Hindlimb muscle (tissue), 1 donor: ENCODE measurements around the gene CYP27A1. TPM values are rescaled to one million over a fixed set of nuclear protein-coding genes. Genes with fewer than 3 reads are reported as not detected.

Experiments used
- DNase-seq: peaks from one replicate; pipeline ENCODE4 v3.0.0-alpha.2; 2013
- polyA plus RNA-seq: library from polyadenylated mRNA; unstranded; fragments of 120-200 nt; gene quantifications from one replicate; pipeline ENCODE4 v1.2.1, GENCODE V29; 2013; ENCODE audit not compliant: insufficient read length

CYP27A1 gene
- polyA plus RNA-seq, 1 donor: 25.4 TPM

DNA sequence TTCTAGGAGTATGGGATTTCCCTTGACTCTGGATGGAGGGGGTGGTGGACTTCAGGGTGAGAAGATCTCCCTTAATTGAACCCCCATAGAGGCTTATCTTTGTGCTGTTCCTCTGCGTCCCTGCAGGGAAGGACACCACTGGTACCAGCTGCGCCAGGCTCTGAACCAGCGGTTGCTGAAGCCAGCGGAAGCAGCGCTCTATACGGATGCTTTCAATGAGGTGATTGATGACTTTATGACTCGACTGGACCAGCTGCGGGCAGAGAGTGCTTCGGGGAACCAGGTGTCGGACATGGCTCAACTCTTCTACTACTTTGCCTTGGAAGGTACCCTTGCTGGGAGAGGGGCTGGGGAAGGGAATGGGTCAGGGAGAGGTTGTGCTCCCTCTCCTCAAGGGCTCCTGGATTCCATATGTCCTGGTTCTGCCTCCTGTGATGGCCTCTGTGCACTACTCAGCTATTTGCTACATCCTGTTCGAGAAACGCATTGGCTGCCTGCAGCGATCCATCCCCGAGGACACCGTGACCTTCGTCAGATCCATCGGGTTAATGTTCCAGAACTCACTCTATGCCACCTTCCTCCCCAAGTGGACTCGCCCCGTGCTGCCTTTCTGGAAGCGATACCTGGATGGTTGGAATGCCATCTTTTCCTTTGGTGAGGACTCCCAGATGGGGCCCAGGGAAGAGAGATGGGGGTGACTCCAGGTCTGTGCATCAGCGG is 30.3 kb downstream of the CYP27A1 start:
- DNase-seq: no peak

DNA sequence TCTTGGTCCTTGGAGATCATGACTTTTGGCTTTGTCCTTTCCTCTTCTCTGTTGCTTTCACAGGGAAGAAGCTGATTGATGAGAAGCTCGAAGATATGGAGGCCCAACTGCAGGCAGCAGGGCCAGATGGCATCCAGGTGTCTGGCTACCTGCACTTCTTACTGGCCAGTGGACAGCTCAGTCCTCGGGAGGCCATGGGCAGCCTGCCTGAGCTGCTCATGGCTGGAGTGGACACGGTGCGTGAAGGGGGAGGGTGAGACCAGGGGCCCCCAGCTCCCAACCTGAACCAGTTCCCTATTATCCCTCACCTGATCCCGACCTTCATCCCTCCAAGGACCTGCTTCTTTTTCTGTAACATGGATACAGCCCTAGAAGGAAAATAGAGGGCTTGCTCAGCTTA is 30.9 kb downstream of the CYP27A1 start:
- no peak for DNase-seq

DNA sequence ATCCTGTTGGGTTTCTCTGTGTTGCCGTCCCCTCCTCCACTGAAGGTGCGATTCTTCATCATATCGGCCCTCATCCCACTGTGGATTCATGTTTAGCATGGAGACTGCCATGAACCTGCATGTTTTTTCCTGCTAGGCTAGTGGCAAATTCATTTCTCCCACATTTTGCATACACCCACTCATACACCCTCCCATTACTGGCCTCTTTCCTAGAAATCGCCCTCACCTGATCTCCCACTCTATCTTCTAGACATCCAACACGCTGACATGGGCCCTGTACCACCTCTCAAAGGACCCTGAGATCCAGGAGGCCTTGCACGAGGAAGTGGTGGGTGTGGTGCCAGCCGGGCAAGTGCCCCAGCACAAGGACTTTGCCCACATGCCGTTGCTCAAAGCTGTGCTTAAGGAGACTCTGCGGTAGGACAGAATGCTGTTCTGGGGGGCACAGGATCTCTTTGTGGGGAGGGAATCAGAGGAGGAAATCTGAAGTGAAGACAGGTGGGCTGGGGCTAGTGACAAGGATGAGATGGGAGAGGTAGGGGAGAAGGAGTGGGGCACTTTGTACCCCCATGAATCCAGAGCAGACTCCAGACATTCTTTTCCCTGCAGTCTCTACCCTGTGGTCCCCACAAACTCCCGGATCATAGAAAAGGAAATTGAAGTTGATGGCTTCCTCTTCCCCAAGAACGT is 32.0 kb downstream of the CYP27A1 start:
- no peak for DNase-seq

DNA sequence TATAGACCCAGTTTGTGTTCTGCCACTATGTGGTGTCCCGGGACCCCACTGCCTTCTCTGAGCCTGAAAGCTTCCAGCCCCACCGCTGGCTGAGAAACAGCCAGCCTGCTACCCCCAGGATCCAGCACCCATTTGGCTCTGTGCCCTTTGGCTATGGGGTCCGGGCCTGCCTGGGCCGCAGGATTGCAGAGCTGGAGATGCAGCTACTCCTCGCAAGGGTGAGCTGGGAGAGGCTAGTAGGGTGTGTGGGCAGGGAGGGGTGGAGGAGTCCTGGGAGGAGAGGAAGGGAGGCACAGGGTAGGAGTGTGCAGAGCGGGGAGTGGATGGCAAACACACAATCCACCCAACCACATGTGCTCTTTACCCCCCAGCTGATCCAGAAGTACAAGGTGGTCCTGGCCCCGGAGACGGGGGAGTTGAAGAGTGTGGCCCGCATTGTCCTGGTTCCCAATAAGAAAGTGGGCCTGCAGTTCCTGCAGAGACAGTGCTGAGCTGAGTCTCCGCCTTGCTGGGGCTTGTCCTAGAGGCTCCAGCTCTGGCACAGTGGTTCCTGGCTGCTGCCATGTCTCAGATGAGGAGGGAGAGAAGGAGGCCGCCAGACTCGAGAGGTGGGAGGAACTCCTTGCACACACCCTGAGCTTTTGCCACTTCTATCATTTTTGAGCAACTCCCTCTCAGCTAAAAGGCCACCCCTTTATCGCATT is 32.7 kb downstream of the CYP27A1 start:
- no peak for DNase-seq

DNA sequence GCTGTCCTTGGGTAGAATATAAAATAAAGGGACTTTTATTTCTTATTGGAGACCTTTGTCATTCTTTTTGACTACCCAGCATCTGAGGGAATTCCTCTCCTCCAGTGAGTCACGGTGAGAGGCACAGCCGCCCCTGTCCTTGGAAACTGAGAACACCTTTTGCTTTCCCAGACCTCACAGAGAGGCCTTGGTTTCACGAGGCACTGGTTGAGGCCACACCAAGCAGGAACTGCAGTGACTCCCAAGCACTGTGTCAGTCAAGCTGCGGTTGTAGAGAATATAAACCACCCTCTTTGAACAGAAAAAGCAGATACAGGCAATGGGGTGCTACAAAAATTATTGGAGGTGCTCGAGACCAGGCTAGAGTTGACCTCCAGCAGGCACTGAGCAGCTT is 33.3 kb downstream of the CYP27A1 start:
- DNase-seq: no peak

DNA sequence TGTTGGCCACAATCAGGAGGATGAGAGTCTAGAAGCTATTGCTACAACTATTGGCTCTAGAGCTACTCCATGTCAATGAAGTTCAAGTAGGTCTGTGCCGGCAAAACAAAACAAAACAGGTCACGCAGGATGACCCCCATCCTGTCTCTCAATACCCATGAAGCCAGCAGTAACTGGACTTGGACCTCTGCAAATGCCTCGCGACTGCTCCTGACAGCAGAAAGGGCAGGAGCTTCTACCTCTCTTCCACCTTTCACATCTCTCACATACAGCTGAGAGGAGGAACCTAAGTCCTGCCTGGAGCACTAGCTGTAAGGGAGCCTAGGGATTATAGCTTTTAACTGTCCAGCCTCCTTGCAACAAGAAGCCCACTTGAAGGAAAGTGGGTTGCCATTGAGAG is 33.7 kb downstream of the CYP27A1 start:
- no peak for DNase-seq

DNA sequence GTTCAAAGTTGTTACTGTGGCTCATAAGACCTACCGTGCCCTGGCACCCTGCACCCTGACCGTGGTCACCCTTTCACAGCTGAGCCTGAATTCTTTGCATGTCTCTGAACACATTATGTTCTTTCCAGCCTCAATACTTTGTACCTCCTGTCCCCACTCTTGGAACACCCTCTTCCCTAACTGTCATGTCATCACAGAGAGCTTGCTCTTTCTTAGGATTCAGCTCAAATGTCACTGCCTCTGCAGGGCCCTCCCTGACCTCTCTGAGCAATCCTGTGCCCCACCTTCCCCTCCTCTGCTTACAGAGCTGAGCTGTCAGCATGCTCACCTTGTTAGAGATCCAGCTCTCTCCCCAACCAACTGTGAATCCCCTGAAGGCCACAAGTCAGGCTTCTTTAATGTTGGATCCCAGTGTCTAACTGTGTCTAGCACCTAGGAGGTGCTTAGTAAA is 34.6 kb downstream of the CYP27A1 start:
- DNase-seq: no peak

DNA sequence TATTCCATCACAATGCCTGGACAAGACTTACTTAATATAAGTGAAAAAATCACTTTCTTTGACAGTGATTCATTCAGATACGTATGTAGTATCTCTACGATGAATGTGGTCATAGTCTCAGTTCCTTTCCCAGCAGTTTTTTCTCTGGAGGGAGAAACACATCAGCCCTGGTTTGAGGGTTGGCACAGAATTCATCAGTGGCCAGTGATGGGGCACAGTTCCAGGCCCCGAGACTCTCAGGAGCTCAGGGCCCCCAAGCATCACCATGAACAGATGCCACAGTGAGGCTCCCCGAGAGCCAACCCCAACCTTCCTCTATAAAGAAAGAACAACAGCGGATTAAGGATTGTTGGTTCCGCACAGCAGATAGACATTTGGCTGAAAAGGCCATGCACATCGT is 37.1 kb downstream of the CYP27A1 start:
- DNase-seq: no peak

DNA sequence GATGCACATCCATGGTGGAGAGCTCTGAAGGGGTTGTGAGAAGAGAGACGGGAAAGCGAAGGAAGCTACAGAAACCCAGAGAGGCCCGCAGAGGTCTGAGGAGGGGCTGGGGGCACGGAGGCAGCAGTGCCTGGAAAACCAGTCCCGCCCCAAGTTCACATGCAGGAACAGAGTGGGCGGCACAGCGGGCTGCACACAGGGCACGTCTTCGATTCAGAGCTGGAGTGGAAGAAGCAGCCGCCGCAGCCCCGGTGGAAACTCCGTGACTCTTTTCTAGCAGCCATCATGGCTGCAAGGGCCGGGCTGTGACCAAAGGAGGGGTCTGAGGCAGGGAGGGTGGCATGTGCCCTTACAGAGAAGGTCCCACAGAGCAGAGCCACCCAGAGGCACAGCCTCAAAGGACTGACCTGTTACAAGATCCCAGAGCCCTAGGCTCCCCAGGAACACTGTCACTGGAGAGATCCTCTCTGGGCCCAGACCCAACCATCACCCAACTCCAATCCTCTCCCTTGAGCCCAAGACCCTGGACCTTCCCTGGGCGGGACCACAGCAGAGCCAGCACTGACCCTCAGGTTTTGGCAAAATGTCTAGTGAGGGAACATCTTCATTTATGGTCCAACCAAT is 38.9 kb downstream of the CYP27A1 start:
- DNase-seq: no peak

DNA sequence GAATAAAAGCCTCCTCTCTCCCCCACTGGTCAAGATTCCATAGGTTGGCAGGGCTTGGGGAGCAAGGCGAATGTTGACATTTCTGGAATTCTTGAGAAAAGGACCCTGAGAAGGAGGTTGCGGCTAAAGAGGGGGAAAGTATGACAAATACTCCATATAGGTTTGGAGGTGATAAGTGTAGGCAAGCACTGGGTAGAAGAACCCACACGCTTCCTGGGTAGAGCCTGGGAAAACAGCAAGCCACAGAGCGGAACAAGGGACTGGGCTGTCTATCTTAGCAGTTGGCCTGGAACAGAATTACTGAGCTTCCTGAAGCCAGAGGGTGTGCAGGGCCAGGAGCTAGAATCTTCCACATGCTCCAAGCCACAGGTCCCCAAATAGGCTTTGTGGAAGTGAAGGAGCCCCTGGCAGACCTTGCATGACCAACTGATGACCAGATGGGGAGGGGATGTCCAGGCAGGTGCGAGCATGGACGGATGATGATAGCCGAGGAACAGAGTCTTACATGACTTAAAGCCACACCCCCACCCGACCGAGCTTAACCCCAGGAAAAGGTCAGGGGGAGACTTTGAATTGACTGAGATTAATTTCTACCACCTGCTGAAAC is 39.8 kb downstream of the CYP27A1 start:
- DNase-seq: no peak

DNA sequence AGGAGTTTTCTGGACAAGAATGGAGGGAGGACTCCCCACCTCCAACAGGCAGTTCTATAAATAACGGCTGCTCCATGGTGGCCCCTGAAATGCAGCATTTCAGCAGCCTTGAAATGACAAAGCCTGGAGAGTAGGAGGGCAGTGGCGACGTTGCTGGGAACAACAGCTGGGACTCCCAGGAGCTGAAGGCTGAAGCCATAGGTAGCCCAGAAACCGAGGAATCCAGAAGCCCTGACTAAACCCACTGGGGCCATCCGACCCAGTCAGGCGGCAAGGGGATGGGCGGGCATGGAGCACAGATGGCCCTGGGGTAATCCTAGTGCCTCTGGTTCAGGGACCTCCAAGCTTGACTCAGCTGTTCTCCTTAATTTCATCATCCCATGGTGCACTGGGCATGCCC is 40.7 kb downstream of the CYP27A1 start:
- no peak for DNase-seq

DNA sequence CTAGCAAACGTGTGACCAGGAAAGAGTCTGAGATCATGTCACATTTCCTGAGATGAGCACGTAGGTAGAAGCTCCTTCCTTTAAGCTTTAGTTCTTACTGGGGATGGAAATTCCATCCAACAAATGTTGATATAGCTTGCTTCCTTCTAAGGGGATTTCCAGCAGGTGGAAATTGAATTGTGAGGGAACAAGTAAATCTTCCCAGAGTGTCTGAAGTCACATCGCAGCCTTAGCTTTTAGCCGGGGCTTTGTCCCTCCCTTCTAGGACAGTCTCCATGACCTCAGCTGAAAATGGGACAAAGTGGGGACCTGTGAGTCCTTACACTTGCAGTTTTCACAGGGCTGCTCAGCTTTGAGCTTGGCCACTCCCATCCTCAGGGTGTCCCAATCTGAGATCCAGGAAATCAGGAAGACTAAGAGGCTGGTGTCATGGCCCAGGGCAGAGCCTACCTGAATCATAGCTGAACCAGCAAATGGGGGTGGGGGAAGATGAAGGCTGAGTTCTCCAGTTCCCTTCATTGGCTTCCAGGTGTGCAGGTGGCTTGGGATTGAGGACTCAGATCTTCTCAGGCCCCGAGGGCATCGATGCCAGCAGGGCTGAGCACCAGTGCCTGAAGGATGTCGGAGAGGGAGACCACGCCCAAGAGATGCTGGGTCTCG is 41.4 kb downstream of the CYP27A1 start:
- no peak for DNase-seq

DNA sequence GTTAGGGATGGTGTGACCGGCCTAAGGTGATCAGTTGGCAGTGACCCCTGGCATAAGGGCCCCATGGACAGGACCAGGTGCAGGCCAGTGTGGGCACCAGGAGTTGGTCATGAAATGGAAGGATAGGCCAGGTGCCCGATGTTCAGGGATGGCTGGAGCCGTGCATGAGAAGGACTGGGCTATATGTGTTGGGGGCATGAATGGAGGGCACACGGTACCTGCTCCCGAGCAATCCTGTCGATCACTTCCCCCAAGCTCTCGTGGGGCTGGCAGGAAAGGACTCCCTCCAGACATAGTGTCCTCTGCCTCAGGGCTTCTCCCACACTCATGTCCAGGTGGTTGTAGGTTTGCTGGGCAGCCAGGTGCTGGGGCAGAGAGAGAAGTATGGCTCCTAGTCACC is 42.1 kb downstream of the CYP27A1 start:
- DNase-seq: no peak

DNA sequence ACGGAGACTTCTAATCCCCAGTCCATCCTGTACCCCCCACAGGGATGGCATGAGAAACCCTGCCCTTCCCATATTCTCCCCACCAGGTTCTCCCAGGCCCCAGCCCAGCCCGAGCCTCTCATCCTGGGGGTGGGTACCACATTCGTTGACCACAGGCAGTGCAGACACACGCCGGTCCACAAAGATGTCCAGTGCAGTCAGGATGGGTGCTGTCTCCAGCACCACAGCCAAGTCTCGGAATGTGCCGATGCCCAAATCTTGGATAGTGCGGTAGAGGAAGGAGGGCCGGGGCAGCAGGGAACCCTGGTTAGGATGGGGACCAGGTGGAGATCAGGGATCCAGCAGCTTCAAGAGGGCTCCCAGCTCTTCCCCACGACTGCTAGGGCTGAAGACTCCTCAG is 44.8 kb downstream of the CYP27A1 start:
- no peak for DNase-seq

DNA sequence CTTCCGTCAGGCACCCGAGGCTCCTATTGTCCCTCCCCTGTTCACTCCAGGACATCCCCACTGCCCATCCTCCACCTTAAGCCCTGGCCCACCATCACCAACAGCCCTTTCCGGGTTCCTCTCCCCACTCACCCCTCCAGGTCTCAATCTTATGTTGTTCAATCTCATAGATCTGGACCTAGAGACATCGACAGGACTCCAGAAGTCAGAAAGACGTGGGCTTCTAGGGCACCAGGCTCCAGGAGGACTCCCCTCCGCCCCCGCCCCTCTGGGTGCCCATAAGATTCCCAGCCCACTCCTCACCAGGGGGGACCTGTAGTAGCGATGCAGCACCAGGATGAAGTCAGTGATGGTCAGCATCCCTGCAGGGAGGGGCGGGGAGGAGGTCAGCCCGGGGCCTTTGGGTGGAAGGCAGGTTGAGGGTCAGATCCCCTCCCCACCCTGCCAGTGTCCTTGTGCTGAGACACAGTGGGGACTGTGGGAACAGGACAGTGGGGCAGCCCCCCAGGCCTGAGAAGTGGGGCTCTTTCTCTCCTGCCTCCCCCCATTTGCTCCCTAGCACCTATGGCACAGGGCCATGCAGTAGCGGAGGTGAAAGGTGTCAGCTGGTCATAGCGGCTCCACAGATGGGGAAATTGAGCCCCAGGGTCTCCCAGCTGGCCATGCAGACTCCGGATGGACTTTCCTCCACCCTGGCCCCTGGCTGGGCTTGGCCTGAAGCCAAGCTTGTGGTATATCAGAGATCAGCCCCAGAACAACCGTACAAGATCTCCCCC is 45.9 kb downstream of the CYP27A1 start:
- DNase-seq: no peak

DNA sequence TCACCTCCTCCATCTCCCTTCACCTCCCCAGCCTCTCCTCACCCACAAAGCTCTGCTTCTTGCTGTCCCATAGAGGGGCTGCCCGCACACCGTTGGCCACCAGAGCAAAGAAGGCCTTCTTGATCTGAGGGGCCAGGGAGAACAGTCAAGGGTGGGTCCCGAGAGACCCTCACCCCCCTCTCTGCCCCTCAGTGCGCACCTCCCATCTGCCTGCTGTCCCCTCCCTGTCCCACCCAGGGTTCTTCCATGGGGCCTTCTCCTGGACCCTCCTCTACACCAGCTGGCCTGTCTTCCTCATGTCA is 46.5 kb downstream of the CYP27A1 start:
- DNase-seq: no peak

DNA sequence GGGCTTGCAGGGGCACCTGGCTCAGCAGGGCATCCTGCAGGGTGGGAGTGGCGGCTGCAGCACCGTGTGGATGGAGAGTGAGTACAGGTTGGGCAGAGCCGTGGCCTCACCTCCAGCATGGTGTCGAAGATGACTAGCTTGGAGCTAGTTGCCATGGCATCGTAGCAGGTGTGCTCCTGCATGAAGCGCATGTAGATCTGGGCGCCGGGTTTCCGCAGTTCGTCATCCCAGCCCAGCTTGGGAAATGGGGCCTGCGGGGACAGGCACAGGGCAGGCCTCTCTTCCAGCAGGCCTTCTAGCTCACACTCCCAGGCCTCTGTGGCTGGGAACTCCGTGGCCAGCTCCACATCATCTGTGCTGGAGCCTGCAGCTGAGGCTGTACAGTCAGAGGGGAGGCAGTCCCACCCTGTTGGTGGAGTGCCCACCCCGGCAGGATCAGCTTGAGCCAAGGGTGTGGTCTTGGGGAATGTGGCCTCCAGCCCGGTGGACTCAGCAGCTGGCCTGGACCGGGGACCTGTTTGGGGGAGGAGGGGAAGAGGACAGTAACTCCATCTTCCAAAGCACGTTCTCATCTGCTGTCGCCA is 48.0 kb downstream of the CYP27A1 start:
- peak; percentile 78 for DNase-seq

DNA sequence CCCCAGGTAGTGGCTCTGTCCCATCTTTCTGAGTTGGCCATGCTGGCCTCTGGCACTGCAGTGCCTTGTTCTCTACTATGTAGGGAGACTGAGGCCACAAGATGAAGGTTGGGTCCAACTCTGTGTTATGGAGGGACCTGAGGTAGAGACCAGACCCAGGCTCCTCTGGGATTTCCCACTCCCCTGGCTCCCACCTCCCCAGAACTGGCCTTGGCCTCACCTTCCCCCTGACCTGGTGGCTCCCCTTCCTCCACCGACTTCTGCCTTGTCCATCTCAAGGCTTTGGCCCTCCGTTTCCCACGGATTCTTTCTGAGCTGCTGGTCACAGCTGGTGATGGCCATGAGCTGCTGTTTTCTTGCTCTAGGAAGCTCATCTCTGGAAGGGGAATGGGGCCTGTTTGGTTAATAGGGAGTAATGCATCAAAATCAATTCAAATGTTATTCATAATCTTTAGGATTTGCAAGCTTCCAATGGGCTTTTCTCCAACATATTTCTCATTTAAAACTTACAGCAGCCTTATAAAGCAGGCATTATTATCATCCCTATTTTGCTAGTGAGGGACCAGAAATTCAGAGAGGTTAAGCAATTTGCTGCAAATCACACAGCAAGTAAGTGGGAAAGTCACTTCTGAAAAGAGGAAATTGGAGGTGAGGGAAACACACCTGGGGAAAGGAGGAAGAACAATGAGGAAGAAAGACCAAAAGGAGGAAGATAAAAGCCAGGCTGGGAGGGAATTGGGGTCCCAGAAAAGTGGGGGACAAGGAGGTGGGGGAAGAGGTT is 48.8 kb downstream of the CYP27A1 start:
- DNase-seq: no peak

DNA sequence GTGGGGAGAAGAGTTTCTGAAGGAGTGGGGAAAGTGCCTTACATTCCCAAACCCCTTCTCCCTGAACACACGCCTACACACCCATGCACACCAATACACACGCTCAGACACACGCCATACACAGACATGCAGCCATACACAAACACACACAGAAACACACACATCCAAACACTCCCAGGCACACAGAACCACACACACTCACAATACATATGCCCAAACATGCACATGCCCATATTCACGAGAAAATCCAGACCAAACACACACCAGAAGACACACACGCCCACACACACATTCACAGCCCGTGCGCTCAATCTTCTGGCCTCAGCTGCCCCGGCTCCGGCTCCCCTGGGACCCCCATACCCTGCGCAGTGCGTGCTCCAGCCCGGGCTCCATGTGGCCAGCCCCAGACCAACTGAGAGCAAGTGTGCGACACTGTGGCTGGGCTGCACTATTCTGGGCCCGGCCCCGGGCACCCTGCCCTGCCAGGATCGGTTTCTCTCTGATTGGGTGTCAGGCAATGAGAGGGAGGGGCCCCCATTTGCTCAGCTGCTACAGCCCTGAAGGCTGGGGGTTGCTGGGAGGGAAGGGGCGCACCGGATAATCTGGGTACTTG is 49.5 kb downstream of the CYP27A1 start, which contains the start of gene PRKAG3:
Gene PRKAG3 (minus strand): TSS at position 426 of the 613 bp plus-strand sequence.
- peak; percentile 43 for DNase-seq

DNA sequence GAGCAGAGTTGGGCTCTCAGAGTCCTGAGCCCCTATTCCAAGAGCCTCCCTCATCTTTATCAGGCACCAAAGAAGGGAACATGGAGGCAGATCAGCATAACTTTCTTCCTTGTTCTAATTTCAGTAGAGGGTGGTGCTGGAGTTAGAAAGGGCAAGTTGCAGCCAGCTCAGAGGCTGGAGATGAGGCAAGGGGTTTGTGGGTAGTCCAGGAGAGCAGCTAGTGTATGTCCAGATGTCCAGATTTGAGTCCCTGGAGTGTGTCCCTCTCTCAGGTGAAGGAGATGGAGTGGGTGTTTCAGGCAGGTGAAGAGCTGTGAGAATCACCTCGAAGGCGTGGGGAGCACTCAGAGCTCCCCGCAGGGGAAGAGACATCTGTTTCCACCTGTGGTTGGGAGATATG is 50.1 kb downstream of the CYP27A1 start:
- no peak for DNase-seq
